Kidney epithelial cell (primary cell): ENCODE measurements around the gene PPP2R5C. TPM values are rescaled to one million over a fixed set of nuclear protein-coding genes. Genes with fewer than 3 reads are reported as not detected.
"Not testable (repeated sequence)": the region's sequence is repeated elsewhere in the genome, so short reads cannot be mapped to it uniquely, and the experiment has no call there.

ENCODE experiments used
- DNase-seq: peaks from one replicate; pipeline ENCODE4 v3.0.0-alpha.2; 2010; ENCODE audit warnings: low read depth
- H3K27me3 ChIP-seq: 2 replicates; pipeline ENCODE4 v1.6.0; 2011; ENCODE audit warnings: low read length; ENCODE audit not compliant: control insufficient read depth, insufficient read depth
- H3K36me3 ChIP-seq: 2 replicates; pipeline ENCODE4 v1.5.1; 2011; ENCODE audit warnings: low read length; ENCODE audit not compliant: control insufficient read depth, insufficient read depth
- H3K4me3 ChIP-seq: 2 replicates; pipeline ENCODE4 v1.5.1; 2011; ENCODE audit warnings: low read depth, mild to moderate bottlenecking, control low read depth, low read length
- total RNA-seq: library from RNA; depleted of rRNA; stranded (reverse); fragments of >200 nt; gene quantifications from 2 replicates; pipeline ENCODE4 v1.2.3, GENCODE V29; 2015
- TF ChIP-seq, protein P1 (sequence below): IDR thresholded peaks from 2 replicates; pipeline ENCODE4 v1.5.1; 2011; ENCODE audit warnings: mild to moderate bottlenecking, moderate library complexity, low read length, control low read depth, inconsistent platforms; ENCODE audit not compliant: insufficient read depth, poor library complexity, severe bottlenecking

PPP2R5C gene
- total RNA-seq, 1 donor from 2014 or later: 79.6 TPM

GRCh38 chr14:101966742-101967141, 205.2 kb downstream of the PPP2R5C start:
- no peak for DNase-seq
- H3K36me3 ChIP-seq: no peaks in the 10 kb centered on the region
- no peak overlapping the region for H3K4me3 ChIP-seq
- TF ChIP-seq, protein P1, sequence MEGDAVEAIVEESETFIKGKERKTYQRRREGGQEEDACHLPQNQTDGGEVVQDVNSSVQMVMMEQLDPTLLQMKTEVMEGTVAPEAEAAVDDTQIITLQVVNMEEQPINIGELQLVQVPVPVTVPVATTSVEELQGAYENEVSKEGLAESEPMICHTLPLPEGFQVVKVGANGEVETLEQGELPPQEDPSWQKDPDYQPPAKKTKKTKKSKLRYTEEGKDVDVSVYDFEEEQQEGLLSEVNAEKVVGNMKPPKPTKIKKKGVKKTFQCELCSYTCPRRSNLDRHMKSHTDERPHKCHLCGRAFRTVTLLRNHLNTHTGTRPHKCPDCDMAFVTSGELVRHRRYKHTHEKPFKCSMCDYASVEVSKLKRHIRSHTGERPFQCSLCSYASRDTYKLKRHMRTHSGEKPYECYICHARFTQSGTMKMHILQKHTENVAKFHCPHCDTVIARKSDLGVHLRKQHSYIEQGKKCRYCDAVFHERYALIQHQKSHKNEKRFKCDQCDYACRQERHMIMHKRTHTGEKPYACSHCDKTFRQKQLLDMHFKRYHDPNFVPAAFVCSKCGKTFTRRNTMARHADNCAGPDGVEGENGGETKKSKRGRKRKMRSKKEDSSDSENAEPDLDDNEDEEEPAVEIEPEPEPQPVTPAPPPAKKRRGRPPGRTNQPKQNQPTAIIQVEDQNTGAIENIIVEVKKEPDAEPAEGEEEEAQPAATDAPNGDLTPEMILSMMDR: no peak
- no peaks in the 10 kb centered on the region for H3K27me3 ChIP-seq

- H3K4me3 ChIP-seq: no peak overlapping the region
- DNase-seq: no peak
- H3K36me3 ChIP-seq: no peaks in the 10 kb centered on the region
- TF ChIP-seq, protein P1: no peak
- H3K27me3 ChIP-seq: no peaks in the 10 kb centered on the region
Observed at GRCh38 chr14:101968186-101968585, 206.7 kb downstream of the PPP2R5C start.

DNA sequence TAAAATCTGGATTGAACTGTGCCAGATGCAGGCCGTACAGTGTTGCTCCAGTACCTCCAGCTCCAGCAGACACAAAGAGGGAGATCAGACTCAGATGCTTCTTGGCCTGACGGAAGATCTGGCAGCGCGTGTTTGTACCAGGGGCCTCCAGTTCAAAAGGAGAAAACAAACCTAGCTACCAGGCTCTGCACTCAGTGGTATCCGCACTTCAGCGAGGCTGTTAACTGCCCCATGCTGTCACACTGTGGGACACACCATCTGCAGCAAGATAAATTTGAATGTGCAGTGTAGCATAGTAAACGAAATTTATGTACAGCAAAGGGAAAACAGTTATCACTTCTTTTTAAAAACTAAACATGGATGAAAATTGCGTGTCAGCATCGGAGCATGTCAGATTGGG, 208.0 kb downstream of the PPP2R5C start:
- TF ChIP-seq, protein P1: no peak

GRCh38 chr14:101970830-101971400, 209.4 kb downstream of the PPP2R5C start:
- no peaks in the 10 kb centered on the region for H3K27me3 ChIP-seq
- TF ChIP-seq, protein P1: no peak
- no peak overlapping the region for H3K4me3 ChIP-seq
- peaks cover 1% of the 10 kb centered on the region for H3K36me3 ChIP-seq
- no peak for DNase-seq

More for the DNA sequence above, 208.0 kb downstream of the PPP2R5C start:
- Histone ChIP-seq H3K36me3 (peaks cover 1% of the 10 kb centered on the region), H3K4me3 (no peak overlapping the region), H3K27me3 (no peaks in the 10 kb centered on the region)
- DNase-seq: no peak

DNA sequence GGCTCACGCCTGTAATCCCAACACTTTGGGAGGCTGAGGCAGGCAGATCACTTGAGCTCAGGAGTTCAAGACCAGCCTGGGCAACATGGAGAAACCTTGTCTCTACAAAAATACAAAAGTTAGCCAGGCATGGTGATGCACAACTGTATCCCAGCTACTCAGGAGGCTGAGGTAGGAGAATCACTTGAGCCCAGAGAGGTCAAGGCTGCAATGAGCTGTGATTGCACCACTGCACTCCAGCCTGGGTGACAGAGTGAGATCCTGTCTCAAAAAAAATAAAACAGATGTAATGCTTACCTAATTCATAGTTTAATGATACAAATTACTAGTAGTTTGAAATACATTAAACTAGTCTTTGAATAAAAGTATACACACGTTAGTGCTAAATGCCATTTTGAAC, 209.9 kb downstream of the PPP2R5C start:
- not testable (repeated sequence) for DNase-seq, H3K27me3 ChIP-seq, H3K36me3 ChIP-seq, H3K4me3 ChIP-seq

DNA sequence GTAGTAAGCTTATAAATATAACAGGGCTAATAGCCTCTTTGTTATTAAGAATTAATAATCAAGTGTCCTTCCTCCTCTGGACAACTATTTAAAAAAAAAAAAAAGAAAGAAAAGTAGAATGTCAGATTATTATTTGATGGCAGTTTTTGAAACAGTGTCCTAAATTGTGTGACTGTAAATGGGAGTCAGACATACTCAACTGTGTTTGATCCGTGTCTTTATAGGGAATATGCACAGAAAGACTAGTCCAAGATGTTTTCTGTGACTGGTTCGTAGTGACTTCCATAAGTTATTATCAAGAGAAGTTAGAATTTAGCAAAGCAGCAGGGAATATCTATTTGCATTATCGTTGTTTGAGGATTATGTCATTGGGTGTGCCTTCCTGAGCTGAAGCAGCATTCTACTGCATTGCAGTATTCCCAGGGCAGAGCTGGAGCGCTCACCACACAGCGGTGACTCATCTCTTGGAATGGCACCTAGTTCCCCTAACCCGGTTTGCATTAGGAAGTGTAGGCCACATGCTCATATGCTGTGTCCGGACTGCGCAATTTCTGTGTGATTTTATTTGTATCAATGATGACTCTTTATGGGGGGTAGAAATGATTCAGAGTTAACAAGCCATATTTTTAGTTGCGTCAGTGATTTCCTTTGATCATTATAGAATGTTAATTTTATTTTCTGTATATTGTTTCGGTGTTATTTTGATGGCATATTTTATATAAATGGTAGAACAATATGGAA, 210.8 kb downstream of the PPP2R5C start:
- TF ChIP-seq, protein P1: no peak
- no peaks in the 10 kb centered on the region for H3K27me3 ChIP-seq
- DNase-seq: peak; percentile 98
- H3K4me3 ChIP-seq: no peak overlapping the region
- H3K36me3 ChIP-seq: peaks cover 1% of the 10 kb centered on the region
